Effector memory CD4-positive, alpha-beta T cell (primary cell): ENCODE data around the gene ZG16.
"Not testable (repeated sequence)": the region's sequence is repeated elsewhere in the genome, so short reads cannot be mapped to it uniquely, and the experiment has no call there.

Source experiments
- DNase-seq, 3 donors: peaks; one replicate each; pipeline ENCODE4 v3.0.0-alpha.2; 2020
- H3K27ac ChIP-seq: 2 replicates; pipeline ENCODE4 v1.7.0; 2013; ENCODE audit warnings: mild to moderate bottlenecking, low read length, moderate library complexity; ENCODE audit not compliant: insufficient read depth, poor library complexity, severe bottlenecking
- H3K27me3 ChIP-seq: replicated peaks from 2 replicates; pipeline ENCODE4 v1.7.0; 2013; ENCODE audit warnings: mild to moderate bottlenecking, low read length; ENCODE audit not compliant: insufficient read depth, control insufficient read depth, poor library complexity, severe bottlenecking
- H3K36me3 ChIP-seq: 2 replicates; pipeline ENCODE4 v1.7.0; 2013; ENCODE audit warnings: mild to moderate bottlenecking, low read length, moderate library complexity; ENCODE audit not compliant: control insufficient read depth, insufficient read depth
- H3K4me1 ChIP-seq: 2 replicates; pipeline ENCODE4 v1.7.0; 2013; ENCODE audit warnings: low read length, mild to moderate bottlenecking; ENCODE audit not compliant: control insufficient read depth, insufficient read depth, poor library complexity, severe bottlenecking
- H3K4me3 ChIP-seq: 2 replicates; pipeline ENCODE4 v1.7.0; 2013; ENCODE audit warnings: low read length, low read depth, mild to moderate bottlenecking; ENCODE audit not compliant: insufficient read depth, poor library complexity, severe bottlenecking
- H3K9me3 ChIP-seq: 2 replicates; pipeline ENCODE4 v1.7.0; 2013; ENCODE audit warnings: mild to moderate bottlenecking, low read length, moderate library complexity; ENCODE audit not compliant: control insufficient read depth

Gene ZG16

GRCh38 chr16:29739927-29740629 is 38.0 kb upstream of the ZG16 start:
- H3K4me1 ChIP-seq = peaks cover 66% of the 10 kb centered on the region
- DNase-seq, H3K4me3 ChIP-seq, H3K9me3 ChIP-seq, H3K27me3 ChIP-seq: not testable (repeated sequence)
- H3K36me3 ChIP-seq = peaks cover 34% of the 10 kb centered on the region
- peak overlapping the region; percentile 31 for H3K27ac ChIP-seq

GRCh38 chr16:29740630-29741015 is 37.4 kb upstream of the ZG16 start:
- H3K9me3 ChIP-seq, H3K27me3 ChIP-seq, DNase-seq, H3K4me3 ChIP-seq: not testable (repeated sequence)
- peaks cover 34% of the 10 kb centered on the region for H3K36me3 ChIP-seq
- H3K4me1 ChIP-seq = peaks cover 68% of the 10 kb centered on the region
- peak overlapping the region; percentile 35 for H3K27ac ChIP-seq

- DNase-seq = no peak
- Histone ChIP-seq H3K9me3 (no peaks in the 10 kb centered on the region), H3K27ac (peak overlapping the region; percentile 99), H3K36me3 (peaks cover 34% of the 10 kb centered on the region), H3K4me3 (no peak overlapping the region), H3K27me3 (no peaks in the 10 kb centered on the region), H3K4me1 (peaks cover 80% of the 10 kb centered on the region)
These were observed 35.3 kb upstream of the ZG16 start for GRCh38 chr16:29742683-29743275.

GRCh38 chr16:29743475-29743826 is 34.6 kb upstream of the ZG16 start:
- H3K27me3 ChIP-seq = no peaks in the 10 kb centered on the region
- peak overlapping the region; percentile 86 for H3K4me3 ChIP-seq
- H3K4me1 ChIP-seq = peaks cover 80% of the 10 kb centered on the region
- peaks cover 37% of the 10 kb centered on the region for H3K36me3 ChIP-seq
- H3K9me3 ChIP-seq = no peaks in the 10 kb centered on the region
- H3K27ac ChIP-seq = peak overlapping the region; percentile 99
- no peak for DNase-seq

- peaks cover 37% of the 10 kb centered on the region for H3K36me3 ChIP-seq
- peak overlapping the region; percentile 86 for H3K4me3 ChIP-seq
- DNase-seq = peak in 2 of 3 donors; percentile 40
- no peaks in the 10 kb centered on the region for H3K27me3 ChIP-seq
- H3K9me3 ChIP-seq = no peaks in the 10 kb centered on the region
- H3K27ac ChIP-seq = peak overlapping the region; percentile 99
- H3K4me1 ChIP-seq = peaks cover 77% of the 10 kb centered on the region
These were observed 34.1 kb upstream of the ZG16 start for GRCh38 chr16:29743827-29744531.

- peaks cover 70% of the 10 kb centered on the region for H3K4me1 ChIP-seq
- no peaks in the 10 kb centered on the region for H3K27me3 ChIP-seq
- H3K36me3 ChIP-seq = peaks cover 37% of the 10 kb centered on the region
- DNase-seq = no peak
- peak overlapping the region; percentile 86 for H3K4me3 ChIP-seq
- peak overlapping the region; percentile 99 for H3K27ac ChIP-seq
- no peaks in the 10 kb centered on the region for H3K9me3 ChIP-seq
These were observed 33.4 kb upstream of the ZG16 start for GRCh38 chr16:29744541-29745101.

GRCh38 chr16:29745121-29745852 is 32.8 kb upstream of the ZG16 start:
- no peaks in the 10 kb centered on the region for H3K9me3 ChIP-seq
- peaks cover 65% of the 10 kb centered on the region for H3K4me1 ChIP-seq
- H3K27ac ChIP-seq = peak overlapping the region; percentile 99
- H3K36me3 ChIP-seq = peaks cover 37% of the 10 kb centered on the region
- H3K4me3 ChIP-seq = peak overlapping the region; percentile 86
- H3K27me3 ChIP-seq = no peaks in the 10 kb centered on the region
- DNase-seq = peak in 2 of 3 donors; percentile 24 to 32

GRCh38 chr16:29745853-29746345 is 32.2 kb upstream of the ZG16 start, which contains the start of gene C16orf54:
Gene C16orf54, minus strand, starts transcription at chr16:29745990. Its CDS starts 1,039 bp downstream, at chr16:29744951.
- DNase-seq = peak; percentile 95 to 97 (median 96)

GRCh38 chr16:29746518-29746917 is 31.5 kb upstream of the ZG16 start:
- H3K9me3 ChIP-seq, H3K27me3 ChIP-seq, DNase-seq, H3K4me3 ChIP-seq: not testable (repeated sequence)
- Histone ChIP-seq H3K27ac (peak overlapping the region; percentile 99), H3K36me3 (peaks cover 32% of the 10 kb centered on the region), H3K4me1 (peaks cover 59% of the 10 kb centered on the region)

More at GRCh38 chr16:29745853-29746345, 32.2 kb upstream of the ZG16 start, which contains the start of gene C16orf54:
- Histone ChIP-seq H3K4me3 (peak within 1 kb of the TSS; percentile 86), H3K27me3 (no peaks in the 10 kb centered on the region), H3K4me1 (peaks cover 65% of the 10 kb centered on the region), H3K27ac (peak within 1 kb of the TSS; percentile 99), H3K36me3 (peaks cover 37% of the 10 kb centered on the region), H3K9me3 (no peaks in the 10 kb centered on the region)
